Keratinocyte (primary cell): Measurements from ENCODE around the gene NKAP.

ENCODE experiments used
- EZH2 ChIP-seq: IDR thresholded peaks from one replicate; pipeline ENCODE4 v1.6.1; 2012; ENCODE audit warnings: inconsistent platforms, mild to moderate bottlenecking, low read length, moderate library complexity
- TF ChIP-seq, protein P1 (sequence below), 3 experiments: IDR thresholded peaks in 1 of 3; conservative IDR thresholded peaks in 1 of 3; optimal IDR thresholded peaks in 1 of 3; 2 replicates in 2 of 3; 3 replicates in 1 of 3; pipeline versions ENCODE3 to v1.5.1; 2011; ENCODE audit warnings: low read length in 3 of 3, mild to moderate bottlenecking in 3 of 3, moderate library complexity in 2 of 3, control low read depth in 1 of 3, inconsistent platforms in 1 of 3; ENCODE audit not compliant: insufficient read depth in 2 of 3; ENCODE audit errors: extremely low read depth in 1 of 3

DNA sequence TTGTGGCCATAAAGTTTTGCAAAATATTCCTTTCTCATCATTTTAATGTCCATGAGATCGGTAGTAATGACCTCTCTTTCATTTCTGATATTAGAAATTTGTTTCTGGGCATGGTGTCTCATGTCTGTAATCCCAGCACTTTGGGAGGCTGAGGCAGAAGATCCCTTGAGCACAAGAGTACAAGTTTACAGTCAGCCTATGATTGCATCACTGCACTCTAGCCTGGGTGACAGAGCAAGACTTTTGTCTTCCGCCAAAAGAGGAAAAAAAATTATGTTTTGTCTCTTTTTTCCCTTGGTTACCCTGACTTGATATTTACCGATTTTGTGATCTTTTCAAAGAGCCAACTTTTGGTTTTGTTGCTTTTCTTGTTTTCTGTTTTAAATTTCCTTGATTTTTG, 10.8 kb upstream of the NKAP start:
- TF ChIP-seq, protein P1, sequence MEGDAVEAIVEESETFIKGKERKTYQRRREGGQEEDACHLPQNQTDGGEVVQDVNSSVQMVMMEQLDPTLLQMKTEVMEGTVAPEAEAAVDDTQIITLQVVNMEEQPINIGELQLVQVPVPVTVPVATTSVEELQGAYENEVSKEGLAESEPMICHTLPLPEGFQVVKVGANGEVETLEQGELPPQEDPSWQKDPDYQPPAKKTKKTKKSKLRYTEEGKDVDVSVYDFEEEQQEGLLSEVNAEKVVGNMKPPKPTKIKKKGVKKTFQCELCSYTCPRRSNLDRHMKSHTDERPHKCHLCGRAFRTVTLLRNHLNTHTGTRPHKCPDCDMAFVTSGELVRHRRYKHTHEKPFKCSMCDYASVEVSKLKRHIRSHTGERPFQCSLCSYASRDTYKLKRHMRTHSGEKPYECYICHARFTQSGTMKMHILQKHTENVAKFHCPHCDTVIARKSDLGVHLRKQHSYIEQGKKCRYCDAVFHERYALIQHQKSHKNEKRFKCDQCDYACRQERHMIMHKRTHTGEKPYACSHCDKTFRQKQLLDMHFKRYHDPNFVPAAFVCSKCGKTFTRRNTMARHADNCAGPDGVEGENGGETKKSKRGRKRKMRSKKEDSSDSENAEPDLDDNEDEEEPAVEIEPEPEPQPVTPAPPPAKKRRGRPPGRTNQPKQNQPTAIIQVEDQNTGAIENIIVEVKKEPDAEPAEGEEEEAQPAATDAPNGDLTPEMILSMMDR (optimal IDR thresholded peaks at IDR 0.05 in 1 of 3, IDR thresholded peaks at IDR 0.05 in 1 of 3, conservative IDR thresholded peaks at IDR 0.05 in 1 of 3; ENCODE audit: extremely low read depth in 1 of 3, insufficient read depth in 2 of 3, low read length in 3 of 3), result no peak
- no peak for TF ChIP-seq EZH2
